ENCODE measurements around the gene SDC4.

Gene SDC4

GRCh38 chr20:45318948-45319347 is 29.3 kb downstream of the SDC4 start:
- no peak for DNase-seq (ENCODE audit: low spot score)

GRCh38 chr20:45318386-45318939 is 29.8 kb downstream of the SDC4 start:
- no peak for DNase-seq (ENCODE audit: low spot score)

- no peak for DNase-seq (ENCODE audit: low spot score)
Observed at GRCh38 chr20:45317826-45318225, 30.4 kb downstream of the SDC4 start.

DNA sequence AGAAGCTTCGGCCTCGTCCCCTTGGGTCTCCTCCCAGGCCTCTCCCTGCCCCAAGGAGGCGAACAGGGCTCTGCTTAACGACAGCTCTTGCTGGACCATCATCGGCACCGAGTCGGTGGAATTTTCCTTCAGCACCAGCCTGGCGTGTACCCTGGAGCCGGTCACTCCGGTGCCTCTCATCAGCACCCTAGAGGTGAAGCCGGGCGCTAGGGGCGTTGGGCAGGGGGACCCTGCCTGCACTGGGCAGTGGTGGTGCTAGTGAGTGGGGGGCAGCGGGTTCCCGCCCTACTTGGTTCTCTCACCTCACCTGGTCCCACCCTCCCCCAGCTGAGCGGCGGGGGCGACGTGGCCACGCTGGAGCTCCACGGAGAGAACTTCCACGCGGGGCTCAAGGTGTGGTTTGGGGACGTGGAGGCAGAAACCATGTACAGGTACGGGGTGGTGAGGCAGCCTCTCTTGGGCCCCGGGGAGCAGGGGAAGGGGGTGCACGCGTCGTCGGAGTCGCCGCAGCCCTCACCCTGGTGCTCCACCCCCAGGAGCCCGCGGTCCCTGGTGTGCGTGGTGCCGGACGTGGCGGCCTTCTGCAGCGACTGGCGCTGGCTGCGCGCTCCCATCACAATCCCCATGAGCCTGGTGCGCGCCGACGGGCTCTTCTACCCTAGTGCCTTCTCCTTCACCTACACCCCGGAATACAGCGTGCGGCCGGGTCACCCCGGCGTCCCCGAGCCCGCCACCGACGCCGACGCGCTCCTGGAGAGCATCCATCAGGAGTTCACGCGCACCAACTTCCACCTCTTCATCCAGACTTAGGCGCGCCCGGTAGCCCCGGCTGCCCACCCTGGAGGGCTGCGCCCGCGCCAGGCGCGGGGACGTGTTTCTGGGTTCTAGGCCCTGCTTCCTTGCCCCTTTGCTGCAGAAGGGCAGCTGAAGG is 31.8 kb downstream of the SDC4 start:
- DNase-seq (ENCODE audit: low spot score): no peak

DNA sequence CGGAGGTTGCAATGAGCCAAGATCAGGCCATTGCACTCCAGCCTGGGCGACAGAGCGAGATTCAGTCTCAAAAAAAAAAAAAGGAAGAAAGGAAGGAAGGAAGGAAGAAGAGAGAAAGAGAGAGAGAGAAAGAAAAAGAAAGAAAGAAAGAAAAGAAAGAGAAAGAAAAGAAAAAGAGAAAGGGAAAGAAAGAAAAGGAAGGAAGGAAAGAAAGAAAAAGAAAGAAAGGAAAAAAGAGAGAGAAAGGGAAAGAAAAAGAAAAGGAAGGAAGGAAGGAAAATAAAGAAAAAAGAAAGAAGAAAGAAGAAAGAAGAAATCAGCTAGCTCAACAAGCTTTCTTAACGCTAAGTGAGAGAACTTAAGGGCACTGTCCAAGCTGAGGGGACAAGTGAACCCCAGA is 32.6 kb downstream of the SDC4 start:
- DNase-seq (ENCODE audit: low spot score): no peak

DNA sequence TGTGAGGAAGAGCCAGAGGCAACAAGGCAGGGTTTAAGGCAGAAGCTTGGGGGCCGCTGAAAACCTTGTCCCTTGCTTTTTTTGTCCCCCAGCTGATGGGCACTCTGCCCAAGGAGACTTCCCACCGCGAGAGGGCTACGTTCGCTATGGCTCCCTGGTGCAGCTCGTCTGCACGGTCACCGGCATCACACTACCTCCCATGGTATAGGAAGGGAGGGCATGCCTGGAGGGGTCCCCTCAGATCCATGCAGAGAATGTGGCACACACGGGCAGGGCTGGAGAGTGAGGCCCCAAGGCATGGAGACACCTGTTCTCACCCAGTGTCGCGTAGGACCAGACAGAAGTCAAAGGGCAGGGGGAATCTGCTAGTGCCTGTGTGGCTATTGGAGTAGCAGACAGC is 34.3 kb downstream of the SDC4 start:
- DNase-seq (ENCODE audit: low spot score): no peak

- DNase-seq (ENCODE audit: low spot score): no peak
Observed at GRCh38 chr20:45313065-45313695, 35.0 kb downstream of the SDC4 start.

GRCh38 chr20:45312241-45312640 is 36.0 kb downstream of the SDC4 start:
- DNase-seq (ENCODE audit: low spot score): no peak

- DNase-seq (ENCODE audit: low spot score): peak; percentile 83
Observed at GRCh38 chr20:45311589-45312211, 36.5 kb downstream of the SDC4 start.

DNA sequence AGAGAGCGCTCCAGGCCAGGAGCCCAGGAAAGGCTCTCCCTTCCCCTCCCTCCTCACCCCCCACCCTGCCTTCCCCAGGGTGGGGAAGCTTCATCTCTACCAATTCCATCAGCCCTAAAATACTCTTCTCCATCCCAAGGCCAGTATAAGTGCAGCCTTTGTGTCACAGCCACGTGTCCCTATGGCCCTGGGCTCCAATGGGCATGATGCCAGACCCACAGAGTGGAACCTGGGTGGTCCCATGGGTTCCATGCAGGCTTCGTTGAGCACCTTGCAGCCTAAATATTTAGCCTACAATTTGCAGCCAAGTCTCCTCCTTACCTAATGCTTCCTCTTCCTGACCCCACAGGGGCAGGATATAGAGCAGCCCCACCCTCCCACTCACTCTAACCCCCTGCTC is 39.1 kb downstream of the SDC4 start:
- DNase-seq (ENCODE audit: low spot score): no peak

DNA sequence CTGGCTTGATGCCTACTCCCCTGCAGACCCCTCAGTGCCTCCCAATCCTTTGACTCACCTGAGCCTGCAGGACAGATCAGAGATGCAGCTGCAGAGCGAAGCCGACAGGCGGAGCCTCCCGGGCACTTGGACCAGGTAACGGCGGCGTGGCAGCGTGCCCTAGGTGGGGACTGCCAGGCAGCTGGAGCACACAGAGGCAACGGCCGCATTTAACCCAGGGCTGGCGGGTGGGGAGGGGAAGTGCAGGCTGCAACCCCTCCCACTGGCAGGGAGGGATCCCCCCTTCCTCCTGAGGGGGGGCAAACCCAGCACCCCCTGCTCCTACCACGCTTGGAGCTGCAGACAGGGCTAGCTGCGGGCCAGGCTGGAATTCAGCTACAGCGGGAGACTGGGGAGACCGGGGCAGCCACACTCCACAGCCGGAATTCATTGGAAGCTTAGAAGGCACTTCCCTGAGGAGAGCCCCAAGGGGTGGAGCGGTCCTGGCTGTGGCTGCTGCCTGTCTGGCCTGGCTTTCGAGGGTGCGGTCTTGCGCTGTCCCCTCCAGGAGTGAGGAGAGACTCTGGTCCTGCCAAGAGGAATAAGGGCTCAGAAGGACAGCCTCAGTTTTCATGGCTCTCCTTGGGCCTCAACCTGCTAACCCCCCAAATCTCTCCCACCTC is 40.0 kb downstream of the SDC4 start, which contains the start of gene MATN4:
Gene MATN4 (minus strand): TSS at position 183 of the 662 bp plus-strand sequence. CDS start 2,717 bp downstream, outside the sequence.
- DNase-seq (ENCODE audit: low spot score): peak; percentile 39

- DNase-seq (ENCODE audit: low spot score): no peak
Observed at GRCh38 chr20:45307076-45307640, 41.1 kb downstream of the SDC4 start.

DNA sequence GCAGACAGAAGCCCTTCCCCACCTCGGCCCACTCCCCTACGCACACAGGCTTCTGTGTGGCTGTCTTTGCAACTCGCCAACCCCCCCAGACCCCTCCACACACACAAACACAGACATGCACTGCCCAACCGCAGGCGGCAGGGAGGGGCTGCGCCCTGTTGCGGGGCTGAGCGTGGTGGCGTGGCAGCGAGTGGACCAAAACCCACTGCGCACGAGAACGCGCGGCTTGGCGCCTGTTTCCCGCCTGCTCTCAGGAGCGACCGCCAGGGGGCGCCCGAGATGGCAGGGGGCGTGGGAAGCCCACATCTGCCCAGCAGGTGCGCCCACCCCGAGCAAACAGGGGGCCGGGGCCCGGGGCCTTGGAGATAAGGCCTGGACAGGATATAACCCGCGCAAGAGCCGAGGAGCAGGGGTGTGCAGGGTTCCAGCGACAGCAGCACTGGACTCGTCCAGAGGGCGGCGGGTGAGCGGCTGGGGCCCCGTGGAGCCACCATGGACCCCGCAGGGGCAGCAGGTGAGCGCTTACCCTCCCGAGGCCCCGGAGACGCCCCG is 41.7 kb downstream of the SDC4 start, which contains the start of gene RBPJL:
Gene RBPJL (plus strand): TSS at position 410 of the 552 bp plus-strand sequence. CDS start 83 bp downstream, at position 493.
- peak; percentile 45 for DNase-seq (ENCODE audit: low spot score)

DNA sequence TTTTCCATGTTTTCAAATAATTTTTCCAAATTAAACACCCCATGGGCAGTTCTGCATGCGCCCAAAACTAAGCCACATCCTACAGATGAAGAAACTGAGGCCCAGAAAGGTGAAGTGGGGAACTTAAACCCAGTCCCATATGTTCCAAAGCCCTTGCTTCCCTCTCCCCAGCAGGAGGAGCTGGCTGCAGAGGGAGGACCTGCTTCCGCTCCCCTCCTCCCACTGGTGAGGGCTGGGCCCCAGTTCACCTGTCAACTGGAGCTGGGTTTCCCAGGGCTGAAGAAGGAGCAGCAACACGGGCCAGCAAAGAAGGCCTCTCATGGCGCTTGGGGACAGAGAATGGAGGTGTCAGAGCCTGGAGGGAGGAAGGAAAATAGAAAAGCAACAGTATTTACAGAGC is 43.0 kb downstream of the SDC4 start:
- DNase-seq (ENCODE audit: low spot score): no peak

DNA sequence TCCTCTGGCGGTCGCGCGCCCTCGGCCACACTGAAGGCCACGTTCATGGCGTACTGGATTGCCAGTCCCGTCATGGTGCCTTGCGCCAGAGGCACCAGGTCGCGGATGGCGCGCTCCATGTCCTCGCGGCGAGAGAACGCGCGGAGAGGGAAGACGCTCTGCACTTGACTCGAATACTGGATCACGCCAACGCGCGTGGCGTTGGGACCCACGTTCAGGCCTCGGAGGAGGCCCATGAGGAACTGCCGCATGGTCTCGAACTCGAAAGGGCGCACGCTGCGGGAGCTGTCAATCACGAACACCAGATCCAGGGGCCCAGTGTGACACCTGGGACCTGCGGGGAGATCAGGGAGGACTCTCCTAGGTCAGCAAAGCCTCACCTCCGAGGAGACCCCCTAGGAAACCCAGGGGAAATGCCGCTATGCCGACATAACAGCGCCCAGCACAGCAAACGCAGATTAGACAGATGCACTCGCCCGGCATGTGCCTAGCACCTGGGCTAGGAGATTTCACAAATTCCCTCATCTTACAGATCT is 43.7 kb downstream of the SDC4 start:
- DNase-seq (ENCODE audit: low spot score): no peak

DNA sequence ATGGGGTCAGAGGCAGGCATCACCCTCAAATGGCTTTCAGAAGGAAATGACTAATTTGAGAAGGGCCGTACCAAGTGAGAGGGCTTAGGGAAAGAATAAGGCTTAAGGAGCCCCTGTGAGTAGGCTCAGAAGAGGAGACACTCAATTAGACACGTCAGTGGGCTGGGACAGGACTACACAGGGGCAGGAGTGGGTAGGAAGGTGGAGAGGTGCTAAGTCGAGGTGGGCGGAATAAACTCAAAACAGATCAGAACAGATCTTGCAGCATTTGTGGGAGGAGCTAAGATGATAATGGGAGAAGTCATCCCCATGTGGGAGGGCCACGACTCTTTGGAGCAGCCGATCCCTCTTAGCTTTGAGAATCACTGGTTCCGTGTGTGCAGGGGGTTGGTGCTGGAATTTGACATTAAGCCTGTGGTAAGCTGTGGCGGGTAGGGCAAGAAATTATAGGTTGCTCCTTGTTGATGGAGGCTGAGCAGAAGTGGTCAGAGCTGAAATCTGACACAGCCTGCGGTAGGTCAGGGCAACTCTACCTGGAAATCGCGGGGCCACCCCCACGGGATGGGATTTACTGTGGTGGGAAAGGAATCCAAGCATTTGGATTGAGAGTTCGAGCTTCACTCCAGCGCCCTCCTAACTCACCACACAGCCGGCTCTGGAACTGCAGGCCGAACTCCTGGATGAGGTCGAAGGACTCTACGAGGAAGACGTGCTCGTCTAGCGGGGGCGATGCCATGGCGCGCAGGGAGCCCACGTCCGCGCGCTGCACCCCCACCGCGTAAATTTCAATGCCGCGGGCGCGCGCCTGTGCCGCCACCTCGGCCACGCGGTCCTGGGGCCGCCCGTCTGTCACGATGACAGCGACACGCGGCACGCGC is 44.4 kb downstream of the SDC4 start:
- DNase-seq (ENCODE audit: low spot score): no peak

DNA sequence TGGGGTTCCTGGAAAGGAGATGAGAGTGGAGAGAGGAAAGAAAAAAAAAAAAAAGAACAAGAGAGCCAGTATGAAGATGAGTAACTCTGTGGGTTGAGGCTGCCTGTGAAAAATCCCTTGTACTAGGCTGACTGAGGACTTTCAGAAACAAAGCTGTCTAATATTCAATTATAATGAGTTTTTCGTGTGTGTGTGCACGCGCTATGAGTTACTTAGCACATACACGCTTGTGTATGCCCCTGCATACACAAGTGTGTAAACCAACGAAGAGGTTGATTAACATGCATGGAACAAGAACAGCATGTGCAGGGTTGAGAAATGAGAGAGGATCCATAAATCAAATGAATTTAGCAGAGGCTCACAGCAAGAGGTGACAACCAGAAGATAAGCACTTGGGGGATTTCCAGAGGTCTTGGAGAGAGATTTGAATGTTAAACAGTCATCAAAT is 46.4 kb downstream of the SDC4 start:
- DNase-seq (ENCODE audit: low spot score): no peak

- peak; percentile 43 for DNase-seq (ENCODE audit: low spot score)
Observed at GRCh38 chr20:45300961-45301360, 47.3 kb downstream of the SDC4 start.

DNA sequence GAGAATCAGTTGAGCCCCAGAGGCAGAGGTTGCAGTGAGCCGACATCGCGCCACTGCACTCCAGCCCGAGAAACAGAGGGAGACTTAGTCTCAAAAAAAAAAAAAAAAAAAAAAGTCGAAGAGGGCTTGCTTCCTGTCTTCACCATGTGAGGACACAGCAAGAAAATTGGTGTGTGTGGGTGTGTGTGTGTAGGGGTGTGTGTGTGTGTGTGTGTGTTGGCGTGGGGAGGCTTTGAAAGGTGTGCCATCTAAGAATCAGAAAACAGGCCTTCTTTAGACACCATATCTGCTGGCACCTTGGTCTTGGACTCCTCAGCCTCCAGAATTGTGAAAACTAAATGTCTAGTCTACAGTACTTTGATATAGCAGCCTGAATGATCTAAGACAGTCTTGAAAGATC is 48.4 kb downstream of the SDC4 start:
- DNase-seq (ENCODE audit: low spot score): no peak

Measured in AG08395 (cell line).